BLaER1 treated with 17β-estradiol and CSF1 and Interleukin-3, amounts not matched to agents 10 nM and 100 nM (cell line): Measurements from ENCODE around the gene NKTR.
A peak's percentile ranks its signal among the peaks of the same experiment; 100 is the strongest.

ENCODE experiments used
- H3K27ac ChIP-seq, 11 experiments: shearing (Covaris generic); formaldehyde crosslinking; 2 replicates each; pipeline ENCODE4 v1.8.1; 2022
- H3K27me3 ChIP-seq, 11 experiments: shearing (Covaris generic); formaldehyde crosslinking; 2 replicates each; pipeline ENCODE4 v1.8.1; 2022
- H3K36me3 ChIP-seq, 11 experiments: shearing (Covaris generic); formaldehyde crosslinking; 2 replicates each; pipeline ENCODE4 v1.8.1; 2022
- H3K4me1 ChIP-seq, 10 experiments: shearing (Covaris generic); formaldehyde crosslinking; 2 replicates each; pipeline ENCODE4 v1.8.1; 2022
- H3K4me2 ChIP-seq, 11 experiments: shearing (Covaris generic); formaldehyde crosslinking; 2 replicates each; pipeline ENCODE4 v1.8.1; 2022
- H3K4me3 ChIP-seq, 10 experiments: shearing (Covaris generic); formaldehyde crosslinking; 2 replicates each; pipeline ENCODE4 v1.8.1; 2022
- H3K9ac ChIP-seq, 11 experiments: shearing (Covaris generic); formaldehyde crosslinking; 2 replicates each; pipeline ENCODE4 v1.8.1; 2022
- H3K9me3 ChIP-seq, 11 experiments: shearing (Covaris generic); formaldehyde crosslinking; replicated peaks in 1 of 11; 2 replicates each; pipeline ENCODE4 v1.8.1; 2022
- H4K20me1 ChIP-seq, 11 experiments: shearing (Covaris generic); formaldehyde crosslinking; 2 replicates each; pipeline ENCODE4 v1.8.1; 2022
- Cebpa-rat ChIP-seq, 11 experiments: shearing (Covaris generic); IDR thresholded peaks; 2 replicates each; pipeline ENCODE4 v1.8.1; 2022

Gene NKTR

GRCh38 chr3:42667523-42668412 lies 67.3 kb downstream of the NKTR start:
- Histone ChIP-seq H3K36me3 (peaks cover 0 to 9% (median 1%) of the 10 kb centered on the region in 11 experiments; a peak in 5 of 22 replicates), H3K27ac (no peak overlapping the region), H4K20me1 (no peaks in the 10 kb centered on the region; a peak in 1 of 22 replicates), H3K4me2 (peak overlapping the region in 3 of 11 experiments; percentile 4 to 29 (median 15); a peak in 3 of 22 replicates), H3K9ac (no peak overlapping the region), H3K4me3 (no peak overlapping the region), H3K4me1 (peaks cover 37 to 49% (median 44%) of the 10 kb centered on the region in 10 experiments), H3K27me3 (no peaks in the 10 kb centered on the region), H3K9me3 (peaks cover 0 to 9% (median 0%) of the 10 kb centered on the region in 11 experiments; a peak in 6 of 22 replicates)
- no peak for TF ChIP-seq Cebpa-rat (IDR thresholded peaks at IDR 0.05)

GRCh38 chr3:42668413-42668760 lies 67.9 kb downstream of the NKTR start:
- H3K9ac ChIP-seq: no peak overlapping the region
- H3K9me3 ChIP-seq: peaks cover 0 to 14% (median 4%) of the 10 kb centered on the region in 11 experiments; a peak in 7 of 22 replicates
- H3K4me1 ChIP-seq: peaks cover 30 to 48% (median 41%) of the 10 kb centered on the region in 10 experiments
- H3K36me3 ChIP-seq: peaks cover 0 to 5% (median 0%) of the 10 kb centered on the region in 11 experiments; a peak in 3 of 22 replicates
- no peak overlapping the region for H3K27ac ChIP-seq
- no peak overlapping the region for H3K4me3 ChIP-seq
- TF ChIP-seq Cebpa-rat (IDR thresholded peaks at IDR 0.05): no peak
- H3K27me3 ChIP-seq: no peaks in the 10 kb centered on the region
- no peak overlapping the region for H3K4me2 ChIP-seq
- no peaks in the 10 kb centered on the region for H4K20me1 ChIP-seq

- H3K27me3 ChIP-seq: no peaks in the 10 kb centered on the region
- peaks cover 0 to 5% (median 0%) of the 10 kb centered on the region in 11 experiments; a peak in 3 of 22 replicates for H3K36me3 ChIP-seq
- H3K4me1 ChIP-seq: peaks cover 26 to 46% (median 36%) of the 10 kb centered on the region in 10 experiments
- H3K4me2 ChIP-seq: no peak overlapping the region
- no peak overlapping the region for H3K9ac ChIP-seq
- no peak for TF ChIP-seq Cebpa-rat (IDR thresholded peaks at IDR 0.05)
- H4K20me1 ChIP-seq: no peaks in the 10 kb centered on the region
- H3K27ac ChIP-seq: no peak overlapping the region
- H3K9me3 ChIP-seq: peaks cover 0 to 18% (median 4%) of the 10 kb centered on the region in 11 experiments; a peak in 7 of 22 replicates
- no peak overlapping the region for H3K4me3 ChIP-seq
Observed at GRCh38 chr3:42668793-42669217, 68.3 kb downstream of the NKTR start.

- H3K36me3 ChIP-seq: peaks cover 0 to under 1% (median 0%) of the 10 kb centered on the region in 11 experiments; a peak in 2 of 22 replicates
Observed at GRCh38 chr3:42670051-42670576, 69.6 kb downstream of the NKTR start.

GRCh38 chr3:42670670-42671069 lies 70.2 kb downstream of the NKTR start:
- H3K27me3 ChIP-seq: no peaks in the 10 kb centered on the region
- H3K4me2 ChIP-seq: no peak overlapping the region
- H3K36me3 ChIP-seq: no peaks in the 10 kb centered on the region
- H3K27ac ChIP-seq: no peak overlapping the region
- no peak overlapping the region for H3K9ac ChIP-seq
- H3K9me3 ChIP-seq: peaks cover under 1 to 27% (median 7%) of the 10 kb centered on the region in 11 experiments; a peak in 13 of 22 replicates
- H4K20me1 ChIP-seq: no peaks in the 10 kb centered on the region
- no peak for TF ChIP-seq Cebpa-rat (IDR thresholded peaks at IDR 0.05)
- no peak overlapping the region for H3K4me3 ChIP-seq
- peaks cover 9 to 30% (median 18%) of the 10 kb centered on the region in 10 experiments; a peak in 19 of 20 replicates for H3K4me1 ChIP-seq

More at GRCh38 chr3:42670051-42670576, 69.6 kb downstream of the NKTR start:
- Histone ChIP-seq H3K27ac (no peak overlapping the region), H3K27me3 (no peaks in the 10 kb centered on the region), H4K20me1 (no peaks in the 10 kb centered on the region), H3K9ac (no peak overlapping the region), H3K4me3 (no peak overlapping the region), H3K9me3 (peaks cover 0 to 24% (median 4%) of the 10 kb centered on the region in 11 experiments; a peak in 7 of 22 replicates), H3K4me1 (peaks cover 15 to 34% (median 23%) of the 10 kb centered on the region in 10 experiments), H3K4me2 (no peak overlapping the region)
- TF ChIP-seq Cebpa-rat (IDR thresholded peaks at IDR 0.05): no peak

- Histone ChIP-seq H3K27ac (peak overlapping the region in 4 of 11 experiments; percentile 21 to 75 (median 59); a peak in 6 of 22 replicates), H3K4me1 (peaks cover 0 to 24% (median 5%) of the 10 kb centered on the region in 10 experiments; a peak in 13 of 20 replicates), H3K4me3 (no peak overlapping the region), H4K20me1 (no peaks in the 10 kb centered on the region), H3K27me3 (no peaks in the 10 kb centered on the region), H3K36me3 (no peaks in the 10 kb centered on the region), H3K4me2 (peak overlapping the region in 3 of 11 experiments; percentile 42 to 64 (median 63); a peak in 5 of 22 replicates), H3K9me3 (peaks cover 7 to 45% (median 21%) of the 10 kb centered on the region in 11 experiments), H3K9ac (peak overlapping the region in 2 of 11 experiments; percentile 14 to 23; a peak in 2 of 22 replicates)
- TF ChIP-seq Cebpa-rat (IDR thresholded peaks at IDR 0.05): no peak
Observed at GRCh38 chr3:42672515-42672914, 72.0 kb downstream of the NKTR start.

- peak overlapping the region in 4 of 11 experiments; percentile 21 to 75 (median 59); a peak in 6 of 22 replicates for H3K27ac ChIP-seq
- TF ChIP-seq Cebpa-rat (IDR thresholded peaks at IDR 0.05): no peak
- peaks cover 8 to 51% (median 23%) of the 10 kb centered on the region in 11 experiments for H3K9me3 ChIP-seq
- no peak overlapping the region for H3K4me3 ChIP-seq
- no peaks in the 10 kb centered on the region for H3K36me3 ChIP-seq
- peak overlapping the region in 2 of 11 experiments; percentile 14 to 23; a peak in 2 of 22 replicates for H3K9ac ChIP-seq
- no peaks in the 10 kb centered on the region for H3K27me3 ChIP-seq
- peaks cover 0 to 24% (median 0%) of the 10 kb centered on the region in 10 experiments; a peak in 7 of 20 replicates for H3K4me1 ChIP-seq
- H3K4me2 ChIP-seq: peak overlapping the region in 3 of 11 experiments; percentile 42 to 64 (median 63); a peak in 6 of 22 replicates
- H4K20me1 ChIP-seq: no peaks in the 10 kb centered on the region
Observed at GRCh38 chr3:42673082-42673481, 72.6 kb downstream of the NKTR start.

- H4K20me1 ChIP-seq: no peaks in the 10 kb centered on the region
- no peak overlapping the region for H3K9ac ChIP-seq
- H3K4me1 ChIP-seq: peaks cover 0 to 24% (median 0%) of the 10 kb centered on the region in 10 experiments; a peak in 6 of 20 replicates
- no peak for TF ChIP-seq Cebpa-rat (IDR thresholded peaks at IDR 0.05)
- H3K4me3 ChIP-seq: no peak overlapping the region
- H3K9me3 ChIP-seq: peaks cover 15 to 61% (median 28%) of the 10 kb centered on the region in 11 experiments
- no peaks in the 10 kb centered on the region for H3K36me3 ChIP-seq
- no peak overlapping the region for H3K4me2 ChIP-seq
- no peaks in the 10 kb centered on the region for H3K27me3 ChIP-seq
- H3K27ac ChIP-seq: no peak overlapping the region
Observed at GRCh38 chr3:42674146-42674545, 73.7 kb downstream of the NKTR start.

- H3K36me3 ChIP-seq: no peaks in the 10 kb centered on the region
Observed at GRCh38 chr3:42675909-42676308, 75.4 kb downstream of the NKTR start.

More at GRCh38 chr3:42675909-42676308, 75.4 kb downstream of the NKTR start:
- Histone ChIP-seq H3K4me2 (no peak overlapping the region), H3K4me1 (peaks cover 0 to 29% (median 0%) of the 10 kb centered on the region in 10 experiments; a peak in 6 of 20 replicates), H3K27me3 (no peaks in the 10 kb centered on the region), H3K9ac (no peak overlapping the region), H3K27ac (no peak overlapping the region), H3K9me3 (peaks cover 14 to 58% (median 24%) of the 10 kb centered on the region in 11 experiments), H4K20me1 (no peaks in the 10 kb centered on the region), H3K4me3 (no peak overlapping the region)
- TF ChIP-seq Cebpa-rat (IDR thresholded peaks at IDR 0.05): no peak
